Measurements from ENCODE around the gene PPP6R1. TPM values are rescaled to one million over a fixed set of nuclear protein-coding genes. Genes with fewer than 3 reads are reported as not detected.
A peak's percentile ranks its signal among the peaks of the same experiment; 100 is the strongest.

The PPP6R1 gene
- total and polyA plus RNA-seq, 2 of the 13 experiments (the other 11 are each of a cell fraction or from before 2014, with no cell fraction given), result 25.8 to 54.0 TPM

- TF ChIP-seq ZNF224 (CRISPR knock-in tag; IDR thresholded peaks at IDR 0.05), result peak; percentile 91; the same call in 1 of the 2 replicates
- no peak for TF ChIP-seq ARID4A (CRISPR knock-in tag; IDR thresholded peaks at IDR 0.05; ENCODE audit: borderline replicate concordance)
- no peak for TF ChIP-seq CBX1 (IDR thresholded peaks at IDR 0.05; ENCODE audit: low read depth)
- no peak for TF ChIP-seq PLRG1 (conservative IDR thresholded peaks at IDR 0.05)
- no peak for TF ChIP-seq ZNF564 (CRISPR knock-in tag; IDR thresholded peaks at IDR 0.05)
- no peak for TF ChIP-seq SAP130 (CRISPR knock-in tag; IDR thresholded peaks at IDR 0.05; ENCODE audit: low read depth)
- 0 out of 2 replicates have a peak, but pooled peaks have one; percentile 6 for TF ChIP-seq ZNF800 (CRISPR knock-in tag; IDR thresholded peaks at IDR 0.05)
- no peak for TF ChIP-seq GRHL1 (CRISPR knock-in tag; conservative IDR thresholded peaks at IDR 0.05)
- TF ChIP-seq GFI1 (CRISPR knock-in tag; IDR thresholded peaks at IDR 0.05; ENCODE audit: borderline replicate concordance), result no peak
- no peak for TF ChIP-seq ZNF234 (CRISPR knock-in tag; conservative IDR thresholded peaks at IDR 0.05)
- TF ChIP-seq IRF9 (CRISPR knock-in tag; IDR thresholded peaks at IDR 0.05; ENCODE audit: borderline replicate concordance), result no peak
- TF ChIP-seq ASH2L (IDR thresholded peaks at IDR 0.05; ENCODE audit: insufficient read length, low read depth, low read length), result no peak
- 0 out of 2 replicates have a peak, but pooled peaks have one; percentile 7 for TF ChIP-seq ZNF501 (CRISPR knock-in tag; IDR thresholded peaks at IDR 0.05)
- no peak for TF ChIP-seq IKZF5 (CRISPR knock-in tag; IDR thresholded peaks at IDR 0.05)
- no peak for TF ChIP-seq CTCF (CRISPR knock-in tag; IDR thresholded peaks at IDR 0.05)
- no peak for TF ChIP-seq RARA (CRISPR knock-in tag; IDR thresholded peaks at IDR 0.05)
- TF ChIP-seq ZSCAN20 (CRISPR knock-in tag; IDR thresholded peaks at IDR 0.05; ENCODE audit: borderline replicate concordance), result no peak
Observed at GRCh38 chr19:55259540-55260210, 858 bp upstream of the PPP6R1 start (continued).
